KG1 (cell line): ENCODE measurements around the gene RDH12.
A peak's percentile ranks its signal among the peaks of the same experiment; 100 is the strongest.
"Not testable (repeated sequence)": the region's sequence is repeated elsewhere in the genome, so short reads cannot be mapped to it uniquely, and the experiment has no call there.

Source experiments
- DNase-seq: peaks from one replicate; lab custom pipeline; 2025; lab: John Stamatoyannopoulos, UW

Gene RDH12

DNA sequence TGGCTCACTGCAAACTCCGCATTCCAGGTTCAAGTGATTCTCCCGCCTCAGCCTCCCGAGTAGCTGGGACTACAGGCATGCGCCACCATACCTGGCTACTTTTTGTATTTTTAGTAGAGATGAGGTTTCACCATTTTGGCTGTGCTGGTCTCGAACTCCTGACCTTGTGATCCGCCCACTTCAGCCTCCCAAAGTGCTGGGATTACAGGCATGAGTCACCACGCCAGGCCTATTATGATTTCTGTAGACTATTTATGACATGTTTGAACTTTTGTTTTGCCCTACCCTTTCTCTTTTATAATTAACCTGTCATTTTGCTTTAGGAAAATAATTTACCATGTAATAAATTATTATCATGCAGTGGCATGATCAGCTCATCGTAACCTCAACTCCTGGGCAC is at the start of gene RDH12:
Gene RDH12 (plus strand): TSS at position 395 of the 400 bp plus-strand sequence. CDS start 20,757 bp downstream, outside the sequence.
- not testable (repeated sequence) for DNase-seq

DNA sequence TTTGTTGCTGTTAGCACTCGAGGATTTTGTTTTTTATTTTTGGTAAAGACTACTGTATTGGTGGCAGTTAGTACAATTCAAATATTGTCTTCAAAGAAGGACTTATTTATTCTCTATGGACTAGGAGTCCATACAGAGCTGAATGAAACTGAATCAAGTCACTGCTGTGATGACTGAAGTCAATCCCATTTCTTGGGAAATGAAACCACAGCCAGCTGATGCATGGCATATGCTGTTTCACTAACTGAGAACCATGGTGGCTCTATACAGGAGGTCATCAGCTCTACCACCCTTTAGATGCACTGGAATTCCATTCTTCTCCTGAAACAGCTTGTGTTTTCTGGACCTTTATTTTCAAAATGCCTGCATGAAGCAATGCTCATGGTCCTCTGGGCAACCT is 49.5 kb upstream of the RDH12 start:
- no peak for DNase-seq

DNA sequence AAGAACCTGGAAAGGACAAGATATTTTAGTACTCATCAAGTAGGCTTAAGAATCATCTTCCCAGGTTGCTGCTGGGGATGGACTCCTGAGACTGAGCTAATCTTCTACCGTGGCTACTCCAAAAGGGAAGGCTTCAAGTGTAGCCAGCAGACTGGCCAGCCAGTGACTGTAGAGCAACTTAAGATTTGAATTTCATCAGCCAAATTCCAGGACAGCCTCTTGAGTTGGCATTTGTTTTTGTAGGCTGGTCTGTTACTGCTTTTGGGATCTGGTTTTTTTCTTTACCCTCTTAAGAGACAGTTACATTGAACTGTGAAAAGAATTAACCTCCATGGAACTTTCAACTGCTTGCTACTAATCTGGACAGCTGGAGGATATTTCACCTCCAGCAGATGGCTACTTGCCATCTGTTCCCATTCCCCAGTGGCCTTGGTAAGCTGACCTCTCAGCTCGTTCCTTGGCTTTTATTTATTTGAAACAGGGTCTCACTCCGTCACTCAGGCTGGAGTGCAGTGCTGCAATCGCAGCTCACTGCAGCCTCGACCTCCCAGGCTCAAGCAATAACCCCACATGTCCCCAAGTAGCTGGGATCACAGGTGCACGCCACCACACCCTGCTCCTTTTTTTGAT is 47.9 kb upstream of the RDH12 start:
- DNase-seq: no peak

DNA sequence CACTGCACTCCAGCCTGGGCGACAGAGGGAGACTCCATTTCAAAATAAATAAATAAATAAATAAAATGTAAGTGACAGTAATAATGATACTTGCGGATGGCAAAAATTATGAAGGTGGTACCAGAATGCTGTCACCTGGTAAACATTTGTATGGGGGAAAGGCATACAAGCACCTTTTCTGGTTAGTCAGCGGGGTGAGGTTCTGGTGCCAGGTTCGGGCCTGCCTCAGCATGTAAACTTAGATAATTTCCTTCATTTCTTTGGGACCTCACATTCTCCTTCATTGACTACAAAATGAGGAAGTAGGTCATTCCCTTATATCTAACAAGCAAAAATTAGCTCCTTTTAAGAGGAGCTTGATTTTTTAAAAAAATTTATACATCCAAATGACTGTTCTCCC is 38.1 kb upstream of the RDH12 start:
- no peak for DNase-seq

DNA sequence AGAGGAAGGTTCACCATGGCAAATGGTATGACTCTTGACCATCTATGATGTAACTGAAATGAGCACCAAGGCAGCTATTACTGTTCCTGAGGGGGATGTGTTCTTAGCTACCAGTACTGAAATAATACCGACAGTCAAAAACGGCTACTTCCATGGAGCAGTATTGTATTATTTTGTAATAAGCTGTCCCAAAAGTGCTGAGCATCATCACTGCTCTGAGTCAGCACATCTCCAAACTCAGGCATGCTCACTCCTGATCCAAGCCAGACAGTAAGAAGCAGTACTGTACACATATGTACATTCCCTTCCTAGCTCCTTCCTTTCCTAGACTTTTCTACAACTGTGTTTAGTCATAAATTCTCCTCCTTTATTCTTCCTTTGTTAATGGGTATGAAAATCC is 35.8 kb upstream of the RDH12 start:
- DNase-seq: no peak

DNA sequence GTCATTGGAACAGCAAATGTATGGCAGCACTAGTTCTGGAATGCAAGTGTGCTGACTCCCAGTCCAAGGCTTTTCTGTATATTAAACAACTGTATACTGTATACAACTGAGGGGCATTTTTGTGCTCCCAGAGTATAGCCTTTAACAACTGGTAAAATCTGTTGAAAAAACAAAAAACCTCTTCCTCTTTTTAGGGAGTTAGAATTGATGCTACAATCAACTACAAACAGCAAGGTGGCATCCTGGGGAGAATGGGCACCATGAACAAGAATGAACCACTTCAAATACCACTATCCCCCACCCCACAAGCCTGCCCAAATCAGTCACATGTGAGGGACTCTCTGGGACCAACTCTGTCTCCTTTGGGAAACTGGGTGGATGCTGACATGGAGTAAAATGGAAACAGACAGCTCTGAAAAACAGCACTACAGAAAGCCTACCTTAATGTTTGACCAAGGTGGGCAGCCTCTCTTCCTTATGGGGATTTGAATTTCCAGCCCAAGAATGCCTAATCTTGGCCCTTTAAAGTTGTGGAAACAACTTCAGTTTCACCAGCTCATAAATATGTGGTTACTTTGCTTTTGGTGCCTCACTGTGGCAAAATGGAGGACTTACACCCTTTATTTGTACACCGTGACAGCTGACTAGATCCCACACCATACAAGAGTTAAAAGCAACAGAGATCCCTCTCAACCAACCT is 34.8 kb upstream of the RDH12 start:
- peak; percentile 11 for DNase-seq

DNA sequence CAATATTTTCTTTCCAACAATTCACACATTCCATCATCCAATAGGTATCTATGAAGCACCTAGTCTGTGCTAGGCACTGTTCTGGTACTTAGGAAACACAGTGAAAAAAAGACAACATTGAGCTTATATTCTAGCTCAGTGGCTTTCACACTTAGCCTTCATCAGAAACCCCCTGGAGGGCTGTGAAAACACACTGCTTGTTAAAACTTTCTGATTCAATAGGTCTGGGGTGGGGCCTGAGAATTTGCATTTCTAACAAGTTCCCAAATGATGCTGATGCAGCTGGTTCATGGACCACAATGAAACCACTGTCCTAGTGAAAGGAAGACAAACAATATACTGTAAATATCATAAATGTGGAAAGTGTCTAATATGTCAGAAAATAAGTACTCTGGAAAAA is 33.1 kb upstream of the RDH12 start:
- DNase-seq: no peak

DNA sequence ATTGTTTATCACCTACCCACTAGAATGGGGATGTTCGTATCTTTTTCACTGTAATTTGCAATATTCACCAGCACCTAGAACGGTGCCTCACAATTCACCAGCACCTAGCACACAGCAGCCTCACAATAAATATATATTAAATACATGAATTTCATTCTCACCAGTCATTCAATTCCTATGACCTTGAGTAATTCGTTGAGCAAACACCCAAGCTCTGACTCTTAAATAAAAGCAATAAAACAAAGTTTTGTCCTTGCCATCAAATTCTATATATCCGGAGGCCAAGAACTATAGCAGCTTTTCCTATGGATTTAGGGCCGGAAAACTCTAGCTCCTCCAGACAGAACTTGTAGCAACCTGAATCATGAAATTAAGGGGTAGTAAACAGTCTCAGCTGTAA is 28.2 kb upstream of the RDH12 start:
- no peak for DNase-seq

DNA sequence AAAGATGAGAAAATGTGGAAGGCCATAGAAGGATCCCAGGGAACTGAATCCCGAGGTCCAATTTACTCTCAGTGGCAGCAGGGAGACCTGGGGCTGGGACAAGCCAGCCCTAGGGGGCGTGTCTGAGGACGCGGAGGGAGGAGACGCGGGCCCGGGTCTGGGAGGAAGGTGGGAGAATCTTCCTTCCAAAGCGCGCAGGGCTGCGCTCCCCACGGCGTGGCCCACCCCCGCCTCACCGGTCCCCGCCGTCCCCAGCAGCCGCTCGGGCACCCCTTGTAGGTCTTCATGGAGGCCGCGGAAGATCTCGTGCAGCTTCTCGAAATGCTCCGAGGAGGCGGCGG is 27.6 kb upstream of the RDH12 start:
- DNase-seq: peak; percentile 54

DNA sequence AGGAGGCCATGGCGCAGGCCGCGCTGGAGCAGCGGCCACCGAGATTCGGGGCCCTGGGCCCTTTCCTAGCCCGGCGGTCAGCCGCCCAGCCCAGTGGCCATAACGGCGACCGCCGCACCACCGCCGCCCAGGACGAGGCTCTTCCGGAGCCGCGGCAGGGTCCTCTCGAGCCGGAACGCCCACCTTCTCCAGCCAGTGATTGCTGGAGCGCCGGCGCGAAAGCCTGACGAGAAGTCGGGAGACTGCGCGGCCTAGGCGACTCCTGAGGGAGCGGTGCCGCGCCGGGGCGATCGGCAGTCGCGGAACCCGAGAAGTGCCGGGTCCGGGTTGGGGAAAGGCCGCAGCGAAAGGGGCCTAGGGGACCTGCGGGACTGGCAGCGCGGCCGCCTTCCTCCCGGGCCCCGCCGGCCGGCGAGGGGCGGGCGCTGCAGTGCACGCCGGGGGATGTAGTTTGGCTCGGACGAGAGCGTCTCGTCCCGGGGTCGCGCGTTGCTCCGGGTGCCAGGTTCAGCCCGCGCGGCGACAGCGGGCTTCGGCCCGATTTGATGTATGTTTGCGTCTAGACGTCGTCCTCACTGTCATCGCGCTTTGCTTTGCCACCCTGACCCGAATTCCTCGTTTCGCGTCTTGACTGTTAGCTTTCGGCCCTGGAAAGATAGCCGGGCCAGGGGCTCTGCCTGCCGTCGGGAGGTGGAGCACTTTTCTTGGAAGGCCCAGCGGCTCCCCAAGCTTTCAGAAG is 27.0 kb upstream of the RDH12 start, which contains the start of gene VTI1B:
Gene VTI1B (minus strand): TSS at position 153 of the 739 bp plus-strand sequence. CDS start 143 bp downstream, at position 10.
- DNase-seq: peak; percentile 77

DNA sequence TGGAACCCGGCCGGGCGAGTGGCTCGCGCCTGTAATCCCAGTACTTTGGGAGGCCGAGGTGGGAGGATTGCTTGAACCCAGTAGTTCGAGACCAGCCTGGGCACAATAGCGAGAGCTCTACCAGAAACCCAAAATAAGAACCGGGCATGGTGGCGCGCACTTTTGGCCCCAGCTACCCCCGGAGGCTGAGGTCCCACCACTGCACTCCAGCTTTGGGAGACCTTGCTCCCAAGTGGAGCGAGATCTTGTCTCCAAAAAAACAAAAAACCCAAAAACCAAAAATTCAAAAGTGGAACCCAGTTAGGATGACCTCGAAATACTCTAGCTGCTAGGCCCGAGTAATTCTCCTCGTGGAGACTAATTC is 26.5 kb upstream of the RDH12 start:
- DNase-seq: no peak

DNA sequence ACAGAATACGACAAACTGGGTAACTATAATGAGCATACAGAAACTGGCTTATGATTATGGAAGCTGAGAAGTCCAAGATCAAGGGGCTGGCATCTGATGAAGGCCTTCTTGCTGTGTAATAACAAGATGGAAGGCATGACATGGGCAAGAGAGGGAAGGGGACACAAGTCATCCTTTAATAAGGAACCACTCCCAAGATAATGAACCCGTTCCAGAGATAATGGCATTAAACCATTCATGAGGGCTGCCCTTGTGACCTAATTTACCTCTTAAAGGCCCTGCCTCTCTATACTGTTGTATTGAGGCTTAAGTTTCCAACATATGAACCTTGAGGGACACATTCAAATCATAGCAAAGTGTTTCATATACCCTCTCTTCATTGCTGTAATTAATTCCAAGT is 22.7 kb upstream of the RDH12 start:
- no peak for DNase-seq

DNA sequence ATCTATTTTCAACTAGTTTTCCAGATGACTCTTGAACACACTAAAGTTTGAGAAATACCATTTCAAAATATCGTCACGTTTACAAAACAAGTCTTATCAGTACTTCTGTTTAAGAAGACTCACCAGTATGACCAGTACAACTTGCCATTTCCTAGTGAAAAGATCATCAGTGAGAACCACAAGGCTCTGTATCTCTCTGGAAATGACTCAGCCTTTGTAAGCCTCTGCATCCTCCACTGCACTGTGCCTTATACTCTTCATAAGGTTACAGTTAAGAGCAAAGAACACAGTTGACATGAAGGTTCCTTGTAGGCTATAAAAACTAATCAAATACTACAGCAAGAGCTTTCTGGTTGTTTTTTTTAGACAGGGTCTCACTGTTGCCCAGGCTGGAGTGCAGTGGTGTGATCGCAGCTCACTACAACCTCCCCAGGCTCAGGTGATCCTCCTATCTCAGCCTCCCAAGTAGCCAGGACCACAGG is 21.5 kb upstream of the RDH12 start:
- no peak for DNase-seq

DNA sequence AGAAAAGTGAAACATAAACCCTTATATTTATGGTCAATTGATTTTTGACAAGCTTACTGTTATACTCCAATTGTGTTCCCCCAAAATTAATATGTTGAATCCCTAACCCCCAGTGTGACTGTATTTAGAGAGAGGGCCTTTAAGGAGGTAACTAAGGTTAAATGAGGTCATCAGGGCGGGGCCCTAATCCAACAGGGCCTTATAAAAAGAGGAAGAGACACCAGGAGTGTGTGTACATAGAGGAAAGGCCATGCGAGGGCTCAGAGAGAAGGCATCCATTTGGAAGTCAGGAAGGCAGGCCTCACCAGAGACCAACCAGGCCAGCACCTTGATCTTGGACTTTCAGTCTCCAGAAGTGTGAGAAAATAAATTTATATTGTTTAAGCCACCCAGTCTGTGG is 20.7 kb upstream of the RDH12 start:
- no peak for DNase-seq

DNA sequence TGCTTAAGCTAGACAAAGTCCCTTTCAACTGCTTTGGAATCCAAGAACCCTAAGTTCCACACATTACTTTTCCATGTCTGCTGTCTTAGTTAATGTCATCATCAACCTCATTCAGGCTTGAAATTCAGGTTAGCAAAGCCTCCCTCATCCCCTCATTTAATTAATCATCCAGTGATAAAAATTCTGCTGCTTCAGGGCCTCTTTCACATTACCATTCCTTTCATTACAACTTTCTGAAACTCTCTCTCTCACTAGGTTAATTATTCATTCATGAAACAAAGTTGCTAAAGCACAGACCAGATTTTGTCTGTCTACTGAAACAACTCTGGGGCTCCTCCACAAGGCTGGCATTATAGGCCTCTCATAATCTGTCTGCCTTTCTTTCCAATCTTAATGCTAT is 17.8 kb upstream of the RDH12 start:
- no peak for DNase-seq

DNA sequence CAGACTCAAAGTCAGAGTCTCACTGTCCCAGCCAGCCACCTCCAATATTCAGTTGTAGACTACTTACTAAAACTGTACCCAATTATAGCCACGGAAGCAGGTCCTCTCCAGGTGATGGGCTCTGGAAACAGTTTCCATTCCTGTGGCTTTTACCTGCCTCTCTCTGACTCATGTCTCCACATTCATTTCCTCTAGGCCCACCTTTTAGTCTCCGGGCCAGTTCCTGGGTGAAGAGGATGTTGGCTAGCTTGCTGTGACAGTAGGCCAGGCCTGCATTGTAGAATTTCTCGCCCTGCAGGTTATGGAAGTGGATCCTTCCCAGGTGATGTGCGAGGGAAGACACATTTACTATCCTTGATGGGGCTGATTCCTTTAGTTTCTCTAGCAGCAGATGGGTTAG is 11.7 kb upstream of the RDH12 start:
- no peak for DNase-seq

DNA sequence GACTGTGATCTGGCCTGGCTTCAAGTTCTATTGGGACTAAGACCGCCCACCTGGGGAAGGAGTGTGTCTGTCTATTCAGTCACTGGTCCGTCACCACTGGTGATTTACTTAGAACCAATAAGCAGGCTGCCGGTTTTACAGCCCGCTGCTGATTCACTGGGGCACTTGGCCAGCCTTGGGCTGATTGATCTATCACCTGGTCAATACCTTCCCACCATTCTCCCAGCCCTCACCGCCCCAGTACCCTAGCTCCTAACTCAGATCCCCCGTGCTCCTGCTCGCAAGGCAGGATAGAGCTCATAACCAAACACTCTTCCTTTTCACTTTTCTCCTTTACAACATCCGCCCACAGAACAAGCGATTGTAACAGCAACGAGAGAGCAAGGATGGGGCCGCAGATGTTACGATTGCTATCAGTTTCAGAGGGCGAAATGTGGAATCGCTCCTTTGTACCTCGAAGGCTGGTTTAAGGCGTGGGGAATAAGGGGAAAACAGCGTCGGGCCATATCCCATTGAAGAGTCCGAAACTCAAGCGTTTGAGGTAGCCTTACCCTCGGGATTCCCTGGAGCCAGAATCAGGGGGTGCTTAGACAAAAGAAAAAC is 6.8 kb upstream of the RDH12 start:
- DNase-seq: peak; percentile 40

DNA sequence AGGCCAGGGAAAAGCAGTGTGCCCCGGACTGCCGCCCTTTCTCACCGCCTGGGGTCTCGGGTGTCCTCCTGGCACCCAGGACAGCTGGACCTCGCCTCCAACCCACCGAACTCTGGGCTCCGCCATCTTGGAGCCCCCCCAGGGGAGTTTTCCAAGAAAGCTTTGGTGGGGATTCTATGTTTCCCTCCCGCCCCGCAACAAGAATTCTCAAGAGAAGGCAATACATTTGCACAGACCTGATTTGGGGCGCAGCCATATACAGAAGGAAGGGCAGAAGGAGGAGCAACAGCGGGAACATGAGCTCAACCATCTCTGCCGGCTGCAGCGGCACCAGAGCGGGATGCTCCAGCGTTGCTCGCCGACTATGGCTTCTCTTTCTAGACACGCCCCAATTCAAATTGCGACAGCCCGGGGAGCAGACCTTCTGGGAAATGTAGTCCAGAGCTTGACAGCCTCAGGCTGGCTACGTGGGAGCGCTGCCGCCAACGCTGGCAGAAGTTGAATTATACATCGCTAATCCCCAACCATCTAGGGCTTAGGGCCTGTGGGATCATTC is 6.2 kb upstream of the RDH12 start, which contains the start of gene RDH11:
Gene RDH11 (minus strand): TSS at position 371 of the 556 bp plus-strand sequence. CDS start 61 bp downstream, at position 310.
- DNase-seq: peak; percentile 76

DNA sequence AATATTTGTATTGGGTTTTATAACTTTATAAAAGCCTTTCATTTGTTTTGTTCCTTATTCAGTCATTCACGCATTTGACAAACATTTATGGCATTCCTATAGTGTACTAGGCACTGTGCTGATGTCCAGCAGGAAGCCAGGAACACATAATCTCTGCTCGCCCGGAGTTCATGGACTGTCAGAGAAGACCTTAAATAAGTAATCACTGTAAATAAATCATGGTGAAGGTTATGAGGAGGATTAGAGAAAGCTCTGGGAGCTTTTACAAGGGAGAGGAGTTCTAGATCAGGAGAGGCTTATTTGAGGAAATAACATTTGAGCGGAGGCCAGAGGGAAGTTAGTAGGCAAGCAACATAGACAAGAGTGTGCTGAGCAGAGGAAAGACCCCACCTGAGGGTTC is 4.7 kb upstream of the RDH12 start:
- DNase-seq: no peak

DNA sequence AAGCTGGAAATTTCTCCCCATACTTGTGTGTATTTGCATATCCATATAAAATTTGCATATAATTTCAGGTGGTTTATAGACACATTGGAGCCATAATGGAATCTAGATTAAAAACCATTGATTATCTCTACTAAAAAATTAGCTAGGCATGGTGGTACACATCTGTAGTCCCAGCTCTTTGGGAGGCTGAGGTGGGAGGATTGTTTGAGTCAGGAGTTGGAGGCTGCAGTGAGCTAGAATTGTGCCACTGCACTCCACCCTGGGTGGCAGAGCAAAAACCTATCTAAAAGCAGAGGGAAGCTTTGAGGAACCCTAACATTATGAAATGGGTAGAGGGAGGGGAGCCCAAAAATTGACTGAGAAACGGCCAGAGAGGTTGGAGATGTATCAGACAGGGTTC is 3.5 kb upstream of the RDH12 start:
- DNase-seq: no peak

DNA sequence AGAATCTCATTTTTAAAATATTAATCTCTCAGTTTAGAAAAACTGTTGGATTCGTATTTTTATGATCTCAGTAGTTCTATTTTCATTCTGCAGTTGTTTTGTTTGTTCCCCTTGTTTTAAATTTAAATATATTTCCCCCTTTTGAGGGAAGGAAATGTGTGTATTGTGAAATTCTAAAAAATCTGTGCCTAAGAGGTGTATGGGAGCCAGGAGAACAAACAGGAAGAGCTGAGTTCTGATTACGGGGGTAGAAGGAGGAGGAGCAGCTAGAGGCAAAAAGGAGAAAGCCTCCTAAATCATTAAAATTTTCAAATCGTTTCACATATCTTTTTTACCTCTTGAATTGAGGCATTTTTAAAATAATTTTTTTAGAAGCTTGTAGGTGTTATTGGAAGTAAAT is 2.3 kb downstream of the RDH12 start:
- DNase-seq: no peak

DNA sequence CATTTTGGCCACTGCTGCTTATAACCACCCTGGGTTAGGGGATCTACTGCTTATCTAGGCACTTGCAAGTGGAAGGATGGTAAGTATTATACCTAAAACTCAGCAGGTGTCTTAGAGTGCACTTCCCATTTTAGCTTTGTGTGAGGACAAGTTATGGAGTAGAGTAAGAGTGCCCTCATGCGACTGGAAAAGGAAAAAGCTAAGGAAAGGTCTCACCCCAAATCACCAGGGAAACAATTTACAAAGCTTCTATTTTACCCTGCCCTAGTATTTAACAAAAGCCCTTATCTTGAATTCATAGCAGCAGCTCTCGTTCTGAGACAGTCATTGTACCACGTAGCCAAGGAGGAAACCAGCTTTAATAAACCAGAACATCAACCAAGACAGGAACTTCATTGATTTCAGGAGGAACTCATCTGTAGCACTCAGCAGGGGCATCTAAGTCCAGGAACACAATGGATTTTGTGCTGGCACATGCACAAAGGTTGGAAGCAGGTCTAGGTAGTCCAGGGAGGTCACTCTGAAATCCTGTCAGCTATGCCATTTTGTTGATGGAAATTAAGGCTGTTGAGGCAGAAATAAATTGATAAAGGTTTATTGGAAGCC is 2.9 kb downstream of the RDH12 start:
- DNase-seq: peak; percentile 17
